ENCODE results near the gene GCSAML. TPM values are rescaled to one million over a fixed set of nuclear protein-coding genes. Genes with fewer than 3 reads are reported as not detected.

GCSAML gene
- total RNA-seq, 1 donor, result not detected

DNA sequence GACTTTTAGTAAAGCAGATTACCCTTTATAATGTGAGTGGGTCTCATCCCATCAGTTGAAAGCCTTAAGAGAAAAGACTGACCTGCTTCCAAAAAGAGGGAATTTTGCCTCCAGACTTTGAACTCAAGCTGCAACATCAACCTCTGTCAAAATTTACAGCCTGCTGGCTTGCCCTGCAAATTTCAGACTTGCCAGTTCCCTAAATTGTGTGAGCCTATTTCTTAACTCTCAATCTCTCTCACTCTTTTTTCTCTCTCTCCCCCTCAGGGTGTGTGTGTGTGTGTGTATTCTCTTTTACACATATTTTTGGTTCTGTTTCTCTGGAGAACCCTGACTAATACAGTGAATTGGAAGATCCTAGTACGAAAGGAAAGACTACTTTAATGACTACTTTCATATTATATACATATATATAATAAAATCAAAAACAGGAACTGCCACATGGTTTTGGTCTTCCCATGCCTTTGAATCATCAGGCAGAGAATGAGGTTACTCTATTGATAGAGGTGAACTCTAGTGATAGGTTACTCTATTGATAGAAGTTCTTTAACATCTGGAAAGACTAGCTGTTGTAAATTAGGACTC, 19.1 kb upstream of the GCSAML start:
- TF ChIP-seq CTCF (IDR thresholded peaks at IDR 0.05; ENCODE audit: insufficient read depth, low read length), result no peak
- DNase-seq (ENCODE audit: low read depth), result no peak
- H3K4me3 ChIP-seq (ENCODE audit: low read depth, low read length), result no peak overlapping the region

DNA sequence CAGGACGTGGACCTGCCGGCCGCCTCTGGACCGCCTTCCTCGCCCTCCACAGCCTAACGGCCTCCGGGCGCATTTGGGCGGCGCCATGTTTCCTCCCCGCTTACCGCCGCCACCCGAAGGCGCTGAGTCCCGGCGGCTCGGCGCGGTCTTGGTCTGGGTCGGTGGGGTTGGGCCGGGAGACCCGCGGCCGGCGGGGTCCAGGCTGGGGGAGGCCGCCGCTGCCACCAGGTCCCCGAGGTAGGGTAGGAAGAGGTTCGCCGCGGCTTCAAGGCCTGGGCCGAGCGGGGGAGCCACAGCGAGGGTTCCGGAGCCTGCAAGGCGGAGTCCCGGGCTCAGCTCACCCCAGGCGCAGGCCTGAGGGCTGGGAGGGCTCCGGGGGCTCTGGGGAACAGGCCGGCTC, 18.1 kb upstream of the GCSAML start:
- H3K4me3 ChIP-seq (ENCODE audit: low read depth, low read length), result no peak overlapping the region
- no peak for TF ChIP-seq CTCF (IDR thresholded peaks at IDR 0.05; ENCODE audit: insufficient read depth, low read length)
- DNase-seq (ENCODE audit: low read depth), result no peak

- no peak overlapping the region for H3K4me3 ChIP-seq (ENCODE audit: low read depth, low read length)
- no peak for DNase-seq (ENCODE audit: low read depth)
- TF ChIP-seq CTCF (IDR thresholded peaks at IDR 0.05; ENCODE audit: insufficient read depth, low read length), result no peak
These were observed 17.0 kb upstream of the GCSAML start for GRCh38 chr1:247531937-247532336.

- DNase-seq (ENCODE audit: low read depth), result no peak
- no peak overlapping the region for H3K4me3 ChIP-seq (ENCODE audit: low read depth, low read length)
- TF ChIP-seq CTCF (IDR thresholded peaks at IDR 0.05; ENCODE audit: insufficient read depth, low read length), result no peak
These were observed 13.5 kb upstream of the GCSAML start for GRCh38 chr1:247535402-247535801.

- no peak for DNase-seq (ENCODE audit: low read depth)
- no peak within 1 kb of the TSS for H3K4me3 ChIP-seq (ENCODE audit: low read depth, low read length)
- TF ChIP-seq CTCF (IDR thresholded peaks at IDR 0.05; ENCODE audit: insufficient read depth, low read length), result no peak
These were observed 12.6 kb upstream of the GCSAML start, which contains the start of gene OR2C3 for GRCh38 chr1:247536340-247536739. OR2C3 (minus strand) TSS chr1:247536440; CDS start chr1:247532511, 3,929 bp downstream.

GRCh38 chr1:247538561-247538960, 10.4 kb upstream of the GCSAML start:
- TF ChIP-seq CTCF (IDR thresholded peaks at IDR 0.05; ENCODE audit: insufficient read depth, low read length), result no peak
- H3K4me3 ChIP-seq (ENCODE audit: low read depth, low read length), result no peak overlapping the region
- no peak for DNase-seq (ENCODE audit: low read depth)

DNA sequence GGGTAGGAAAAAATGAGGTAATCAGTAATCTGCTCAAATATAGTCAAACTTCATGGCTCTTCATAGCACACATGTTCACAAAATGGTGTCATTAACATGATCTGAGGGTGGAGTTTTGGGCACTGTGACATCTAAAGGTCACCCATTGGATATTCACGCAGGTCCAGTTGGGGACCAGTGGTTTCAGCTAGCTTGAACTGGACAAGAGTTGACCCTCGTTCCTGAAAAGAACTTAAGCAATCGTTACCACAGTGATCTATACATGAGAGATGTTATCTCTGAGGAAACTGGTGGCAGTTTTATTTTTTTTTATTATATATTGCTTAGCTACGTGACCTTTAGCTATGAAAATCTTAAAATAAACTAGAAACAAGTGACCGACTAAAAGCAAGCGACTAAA, 9.7 kb upstream of the GCSAML start:
- no peak for TF ChIP-seq CTCF (IDR thresholded peaks at IDR 0.05; ENCODE audit: insufficient read depth, low read length)
- DNase-seq (ENCODE audit: low read depth), result no peak

More for the DNA sequence above, 9.7 kb upstream of the GCSAML start:
- H3K4me3 ChIP-seq (ENCODE audit: low read depth, low read length), result no peak overlapping the region
